NCI-H748 treated with DMSO at 0.1 percent for 48 hours (cell line): Measurements from ENCODE around the gene ATP1A1.
A peak's percentile ranks its signal among the peaks of the same experiment; 100 is the strongest.

Experiments
- DNase-seq: peaks from one replicate; lab custom pipeline; 2025; lab: John Stamatoyannopoulos, UW

The ATP1A1 gene

DNA sequence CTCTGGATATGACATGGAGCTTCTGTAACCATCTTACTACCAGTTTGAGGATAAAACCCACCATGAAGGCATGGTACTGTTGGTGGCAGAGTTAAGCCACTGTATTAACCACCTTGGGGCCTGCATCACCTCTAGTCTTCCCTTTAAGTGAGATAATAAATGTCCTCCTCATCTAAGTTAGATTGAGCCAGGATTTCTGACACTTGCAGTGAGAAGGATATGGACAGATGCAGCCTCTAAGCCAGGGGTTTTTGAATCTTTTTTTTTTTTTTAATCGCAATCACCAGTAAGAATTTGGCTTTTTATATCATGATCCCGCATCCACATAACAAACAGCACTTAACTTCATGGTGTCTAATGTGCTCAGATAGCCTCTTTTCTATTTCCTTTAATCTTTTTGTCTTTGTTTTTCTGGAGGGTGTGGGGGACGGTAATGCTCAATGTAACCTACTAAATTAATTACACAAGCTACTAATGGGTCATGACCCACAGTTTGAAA, 42.2 kb downstream of the ATP1A1 start:
- no peak for DNase-seq

DNA sequence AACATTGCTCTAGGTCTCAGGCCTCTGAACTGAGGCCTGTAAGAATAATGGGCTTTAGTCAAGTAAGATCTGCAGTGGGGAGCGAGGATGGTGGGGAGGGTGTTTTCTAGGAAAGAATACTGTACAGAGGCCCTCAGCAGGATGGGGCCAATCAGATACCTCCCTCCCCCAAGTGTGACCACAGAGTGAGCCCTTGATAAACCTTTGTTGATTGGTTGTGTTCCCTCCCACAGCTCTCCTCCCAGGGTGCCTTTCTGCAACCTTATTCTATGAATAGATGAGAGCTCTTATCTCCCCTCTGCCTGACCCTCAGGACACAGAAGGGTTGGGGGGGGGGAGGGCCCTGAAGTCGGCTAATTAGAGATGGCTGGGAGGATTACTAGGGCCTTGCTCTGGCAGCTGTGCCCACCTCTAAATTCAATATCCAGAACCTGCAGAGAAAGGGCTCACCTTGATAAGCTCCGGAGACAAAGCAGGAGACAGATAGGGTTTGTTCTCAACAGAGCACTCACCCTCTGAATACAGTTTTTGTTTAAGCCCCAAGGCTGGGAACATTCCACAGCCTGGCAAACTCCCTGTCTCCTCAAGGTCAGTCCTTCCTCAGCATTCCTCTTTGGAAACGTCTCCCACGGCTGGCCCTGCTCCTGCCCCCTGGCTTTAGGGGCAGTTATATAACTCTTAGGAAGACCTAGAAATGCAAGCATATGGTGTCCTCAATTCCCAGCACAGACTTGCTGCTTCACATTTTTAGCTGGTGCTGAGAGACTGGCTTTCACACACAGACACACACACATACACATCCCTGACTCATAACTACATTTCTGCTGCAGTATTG, 42.9 kb downstream of the ATP1A1 start:
- no peak for DNase-seq

DNA sequence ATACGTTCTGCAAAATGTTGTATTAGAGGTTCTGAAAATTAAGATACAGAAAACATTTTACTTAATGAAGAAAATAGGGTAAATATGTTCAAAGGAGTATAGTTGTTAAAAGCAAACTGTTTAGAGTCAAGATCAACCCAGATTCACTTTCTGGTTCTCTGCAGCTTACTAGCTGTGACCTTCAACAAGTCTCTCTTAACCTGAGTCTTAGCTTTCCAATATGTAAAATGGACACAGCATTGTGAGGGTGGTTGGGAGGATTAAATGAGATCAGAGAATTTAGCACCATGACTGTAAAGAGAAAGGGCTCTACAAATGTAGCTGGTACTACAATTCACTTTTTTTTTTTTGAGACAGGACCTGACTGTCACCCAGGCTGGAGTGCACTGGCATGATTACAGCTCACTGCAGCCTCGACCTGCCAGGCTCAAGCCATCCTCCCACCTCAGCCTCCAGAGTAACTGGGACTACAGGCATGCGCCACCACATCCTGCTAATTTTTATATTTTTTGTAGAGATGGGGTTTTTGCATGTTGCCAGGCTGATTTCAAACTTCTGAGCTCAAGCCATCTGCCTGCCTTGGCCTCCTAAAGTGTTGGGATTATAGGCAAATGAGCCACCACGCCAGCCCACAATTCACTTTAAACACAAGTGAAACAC, 43.9 kb downstream of the ATP1A1 start:
- DNase-seq = no peak

DNA sequence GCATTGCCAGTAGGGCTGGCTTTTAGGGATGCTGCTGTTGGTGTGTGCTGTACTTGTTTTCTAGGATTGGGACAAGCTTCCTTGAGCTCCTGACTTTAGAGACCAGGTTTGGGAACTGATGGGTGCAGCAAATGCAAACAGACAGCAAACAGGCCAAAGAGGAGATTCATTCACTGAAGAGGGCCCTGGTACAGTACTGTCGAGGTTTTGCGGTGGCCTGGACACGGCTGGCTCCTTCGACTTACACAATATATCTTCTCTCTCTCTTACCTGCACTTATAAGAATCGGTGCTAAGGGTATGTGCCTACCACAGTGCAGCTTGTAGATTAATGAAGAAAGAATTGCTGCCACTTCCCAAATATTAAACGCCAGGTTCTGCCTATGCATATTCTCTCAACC, 44.6 kb downstream of the ATP1A1 start:
- no peak for DNase-seq

DNA sequence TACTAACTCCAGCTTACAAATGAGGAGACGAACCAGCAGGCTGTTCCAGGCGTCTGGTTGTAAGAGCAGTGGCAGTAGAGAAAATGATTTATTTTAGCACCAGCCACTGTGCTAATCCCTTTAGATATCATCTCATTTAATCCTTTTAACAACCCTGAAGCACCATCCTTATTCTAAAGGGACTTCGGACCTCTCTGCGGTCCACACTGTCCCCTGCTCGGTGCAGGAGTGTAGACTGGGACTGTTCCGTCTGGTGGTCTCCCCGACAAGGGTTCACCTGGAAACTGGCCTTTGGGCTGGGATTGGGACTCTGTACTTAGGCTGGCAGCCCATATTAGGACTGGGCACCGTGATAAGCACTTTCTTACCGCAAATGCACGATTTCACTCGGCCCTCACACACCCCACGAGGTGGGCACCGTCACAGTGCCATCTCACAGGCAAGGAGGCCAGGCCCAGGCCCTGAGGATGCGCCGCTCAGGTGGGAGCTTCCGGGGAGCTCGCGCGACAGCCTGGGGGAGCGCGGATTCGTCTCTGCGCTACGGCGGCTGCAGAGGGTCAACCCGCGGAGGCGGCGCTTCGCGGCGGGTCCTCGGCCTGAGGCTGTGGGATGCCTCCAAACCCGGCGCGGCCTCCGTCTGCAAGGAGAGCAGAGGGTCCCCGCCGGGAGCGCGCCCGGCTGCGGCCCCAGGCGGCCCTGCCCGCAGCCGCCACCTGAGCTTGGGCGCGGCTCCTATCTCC, 45.2 kb downstream of the ATP1A1 start:
- DNase-seq = peak; percentile 57

- DNase-seq = no peak
Observed at GRCh38 chr1:116420417-116421200, 47.6 kb downstream of the ATP1A1 start.

- DNase-seq = no peak
Observed at GRCh38 chr1:116424438-116424837, 51.4 kb downstream of the ATP1A1 start.

- no peak for DNase-seq
Observed at GRCh38 chr1:116424863-116425262, 51.8 kb downstream of the ATP1A1 start.

GRCh38 chr1:116425987-116426386, 52.9 kb downstream of the ATP1A1 start:
- no peak for DNase-seq

DNA sequence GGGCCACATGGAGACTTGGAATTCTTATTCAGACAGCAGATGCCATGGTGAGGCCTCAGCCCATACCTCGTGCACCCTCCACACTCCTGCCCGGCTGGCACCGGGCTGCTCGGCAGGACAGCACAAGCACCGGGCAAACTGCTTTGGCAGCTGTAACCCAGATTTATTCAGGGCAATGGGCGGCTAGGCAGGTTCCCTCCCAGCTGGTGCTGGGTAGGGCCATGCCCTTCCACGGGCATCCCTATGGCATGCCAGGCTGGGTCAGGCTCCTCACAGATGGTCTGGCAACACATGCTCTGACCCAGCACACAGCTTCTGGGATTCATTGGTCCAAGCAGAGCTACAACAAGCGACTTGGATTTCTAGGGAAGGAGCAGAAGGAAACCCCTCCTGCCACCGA, 53.4 kb downstream of the ATP1A1 start:
- no peak for DNase-seq

- no peak for DNase-seq
Observed at GRCh38 chr1:116428576-116428975, 55.5 kb downstream of the ATP1A1 start.

- DNase-seq = no peak
Observed at GRCh38 chr1:116429821-116430374, 56.9 kb downstream of the ATP1A1 start.

DNA sequence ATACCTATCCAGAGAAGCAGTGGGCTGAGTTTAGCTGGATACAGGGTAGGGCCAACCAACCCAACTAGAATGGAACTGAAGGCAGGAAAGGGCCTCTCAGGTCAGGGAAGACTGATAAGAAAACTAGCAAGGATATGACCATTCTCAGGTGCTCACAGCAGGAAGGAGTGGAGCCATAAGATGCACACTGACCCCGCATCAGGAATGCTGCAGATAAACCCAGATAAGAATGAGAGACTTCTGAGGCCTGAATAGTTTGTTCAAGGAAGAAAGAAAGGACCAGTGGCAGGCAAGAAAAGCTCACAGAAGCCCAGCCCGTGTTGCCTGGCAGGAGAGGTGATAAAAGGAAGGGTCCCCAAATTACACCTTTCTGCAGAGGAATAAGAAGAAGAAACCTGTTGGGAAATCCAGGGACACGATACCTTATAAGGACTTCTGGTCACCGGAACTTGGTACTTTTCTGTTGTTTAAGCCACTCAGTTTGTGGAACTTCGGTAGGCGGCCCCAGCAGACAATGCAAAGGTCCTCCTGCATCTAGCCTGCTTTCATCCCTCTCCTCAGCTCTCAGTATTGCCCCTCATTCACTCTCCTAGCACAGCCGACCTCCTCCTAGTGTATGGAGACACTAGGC, 58.9 kb downstream of the ATP1A1 start:
- DNase-seq = no peak

DNA sequence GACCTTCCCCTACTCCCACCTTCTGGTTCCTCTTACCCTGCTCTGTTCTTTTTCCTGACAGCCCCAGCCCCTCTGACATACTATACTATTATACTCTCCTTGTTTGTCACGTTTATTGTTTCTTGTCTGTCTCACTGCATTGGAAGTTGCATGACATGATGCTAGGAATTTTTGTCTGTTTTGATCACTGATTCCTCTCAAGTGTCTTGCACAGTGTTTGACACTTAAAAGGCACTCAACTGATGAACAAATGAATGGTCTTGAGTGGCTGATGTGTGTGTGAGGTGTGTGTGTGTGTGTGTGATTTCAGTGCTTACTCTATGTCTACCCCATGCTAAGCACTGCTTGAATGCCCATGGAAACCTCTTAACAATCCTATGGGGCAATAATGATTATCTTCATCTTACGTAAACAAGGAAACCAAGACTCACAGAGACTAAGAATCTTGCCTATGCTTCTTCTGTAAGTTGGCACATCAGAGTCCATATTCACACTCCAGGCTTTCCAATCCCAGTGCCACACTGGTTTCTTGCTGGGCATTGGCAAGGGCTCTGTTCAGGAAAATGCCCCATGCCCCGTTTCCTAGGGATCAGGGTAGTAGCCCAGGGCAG, 59.7 kb downstream of the ATP1A1 start:
- no peak for DNase-seq

DNA sequence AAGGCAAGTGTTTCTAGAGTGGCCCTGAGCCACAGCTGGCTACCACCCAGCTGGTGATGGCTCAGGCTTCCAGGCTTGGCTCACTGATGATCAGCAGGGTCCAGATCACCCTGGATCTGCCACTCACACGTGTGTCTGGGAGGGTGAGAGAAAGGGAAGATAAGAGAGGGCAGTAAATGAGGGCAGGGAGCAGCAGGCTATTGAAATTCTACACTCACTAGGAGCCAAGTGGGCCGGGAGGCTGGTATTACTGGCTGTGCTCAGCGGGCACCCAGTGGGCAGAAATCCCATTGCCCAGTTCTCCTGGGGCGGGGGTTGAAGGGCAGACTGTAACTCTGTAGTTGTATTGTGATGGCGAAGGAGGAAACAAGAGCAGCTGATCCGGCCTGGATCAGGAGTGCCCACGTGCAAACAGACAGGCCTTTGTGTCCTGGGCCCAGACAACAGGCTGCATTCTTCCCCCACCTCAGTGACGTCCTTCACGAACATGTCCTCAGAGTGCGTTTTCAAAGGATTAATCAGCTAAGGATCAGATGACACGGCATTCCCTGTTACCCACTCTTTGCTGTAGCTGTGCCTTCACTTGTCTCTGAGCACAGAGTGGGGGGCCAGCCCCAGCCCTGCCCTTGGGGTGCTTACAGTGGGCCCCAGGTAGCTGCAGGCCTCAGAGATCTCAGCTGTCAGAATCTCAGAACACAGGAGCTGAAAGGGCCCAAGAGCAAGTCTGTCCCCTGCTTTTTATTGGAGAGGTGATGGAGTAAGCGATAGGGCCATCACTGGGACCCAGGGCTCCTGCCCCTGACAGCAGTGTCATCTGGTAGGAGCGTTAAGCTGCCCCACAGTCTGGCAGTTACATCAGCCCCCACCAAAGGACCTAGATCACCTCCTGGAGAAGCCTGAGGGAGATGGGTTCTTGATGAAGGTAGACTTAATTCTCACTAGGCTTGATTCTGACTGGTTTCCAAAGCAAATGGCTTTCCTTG, 60.5 kb downstream of the ATP1A1 start:
- no peak for DNase-seq

DNA sequence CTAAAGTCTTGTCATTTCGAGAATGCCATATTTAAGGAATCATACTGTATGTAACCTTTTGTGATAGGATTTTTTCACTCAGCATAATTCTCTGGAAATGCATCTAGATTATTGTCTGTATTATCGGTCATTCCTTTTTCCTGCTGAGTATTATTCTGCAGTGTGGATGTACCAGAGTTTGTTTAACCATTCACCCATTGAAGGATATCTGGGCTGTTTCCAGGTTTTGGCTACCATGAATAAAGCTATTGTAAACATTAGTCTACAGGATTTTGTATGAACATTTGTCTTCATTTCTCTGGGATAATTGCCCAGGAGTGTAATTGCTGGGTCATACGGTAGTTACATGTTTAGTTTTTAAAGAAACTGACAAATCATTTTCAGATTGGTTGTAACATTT, 61.8 kb downstream of the ATP1A1 start:
- DNase-seq = no peak

DNA sequence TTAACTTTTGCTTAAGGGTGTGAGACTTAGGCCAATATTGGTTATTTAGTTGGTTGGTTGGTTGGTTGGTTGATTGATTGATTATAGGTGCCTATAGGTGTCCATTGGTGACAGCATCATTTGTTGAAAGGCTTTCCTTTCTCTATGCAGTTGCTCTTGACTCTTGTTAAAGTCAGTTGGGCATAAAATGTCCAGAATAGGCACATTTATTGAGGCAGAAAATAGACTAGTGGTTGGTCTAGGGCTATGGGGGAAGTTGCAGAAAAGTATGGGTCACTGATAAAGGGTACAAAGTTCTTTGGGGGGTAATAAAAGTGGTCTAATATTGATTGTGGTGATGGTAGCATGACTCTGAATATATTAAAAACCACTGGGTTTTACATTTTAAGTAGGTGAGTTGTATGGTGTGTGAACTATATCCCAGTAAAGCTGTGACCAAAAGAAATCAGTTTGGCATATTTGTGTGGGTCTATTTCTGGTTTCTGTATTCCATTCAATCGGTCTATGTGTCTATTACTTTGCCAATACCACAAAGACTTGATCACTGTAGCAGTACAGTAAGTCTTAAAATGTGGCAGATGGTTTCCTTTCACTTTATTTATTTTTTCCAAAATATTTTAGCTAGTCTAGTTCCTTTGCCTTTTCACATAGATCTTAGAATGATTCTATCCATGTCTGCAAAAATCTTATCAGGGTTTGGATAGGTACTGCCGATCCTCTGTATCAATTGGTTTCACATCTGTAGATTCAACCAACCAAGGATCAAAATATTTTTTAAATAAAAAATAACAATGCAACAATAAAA, 63.0 kb downstream of the ATP1A1 start:
- no peak for DNase-seq

GRCh38 chr1:116436611-116436970, 63.5 kb downstream of the ATP1A1 start:
- DNase-seq = no peak

DNA sequence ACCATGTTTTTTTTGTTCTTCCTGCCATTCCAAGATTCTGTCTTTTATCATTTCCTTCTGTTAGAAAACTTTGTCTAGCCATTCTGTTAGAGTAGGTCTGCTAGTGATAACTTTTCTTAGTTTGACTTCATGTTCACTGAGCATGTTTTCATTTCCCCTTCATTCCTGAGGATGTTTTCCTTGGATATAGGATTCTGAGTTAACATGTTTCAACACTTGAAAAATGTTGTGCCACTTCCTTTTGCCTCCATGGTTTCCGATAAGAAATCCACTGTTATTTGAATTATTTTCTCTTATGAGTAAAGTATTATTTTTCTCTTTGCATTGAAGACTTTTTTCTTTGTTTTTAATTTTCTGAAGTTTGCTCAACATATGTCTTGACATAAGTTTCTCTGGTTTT, 66.7 kb downstream of the ATP1A1 start:
- DNase-seq = no peak
